SK-N-SH (cell line): ENCODE data around the gene ATP8A1. TPM values are rescaled to one million over a fixed set of nuclear protein-coding genes. Genes with fewer than 3 reads are reported as not detected.

Source experiments
- CTCF ChIA-PET: fragments of 300-600, 350-600 bp; formaldehyde crosslinking; extraction: SDS; loops from one replicate; lab custom pipeline; 2021; lab: Yijun Ruan, JAX
- POLR2A ChIA-PET: fragments of 350-600 bp; sonication (Branson Sonifier 250); formaldehyde crosslinking; extraction: SDS; loops from one replicate; lab custom pipeline; 2020; ENCODE audit warnings: antibody characterized with exemption, inconsistent platforms; lab: Yijun Ruan, JAX
- DNase-seq: peaks from one replicate; pipeline ENCODE4 v3.0.0; 2012
- H2AFZ ChIP-seq: fragments of 200-600 bp; sonication (generic); 2 replicates; pipeline ENCODE4 v1.8.1; 2016; ENCODE audit warnings: antibody characterized with exemption, mild to moderate bottlenecking, low read depth
- H3F3A ChIP-seq: fragments of 200-600 bp; sonication (generic); replicated peaks from 2 replicates; pipeline ENCODE3; 2016; ENCODE audit warnings: antibody characterized with exemption, mild to moderate bottlenecking; ENCODE audit not compliant: insufficient read depth
- H3K27ac ChIP-seq, 2 experiments: fragments of 200-500 bp in 1 of 2; fragments of 200-600 bp in 1 of 2; sonication (Bioruptor generic) in 1 of 2; sonication (generic), shearing (Covaris generic) in 1 of 2; 2 replicates each; pipeline versions ENCODE4 v1.5.1 to v1.6.1; 2014 to 2016; ENCODE audit warnings: low read depth in 2 of 2, inconsistent platforms in 1 of 2, low read length in 1 of 2, mild to moderate bottlenecking in 1 of 2, mixed read lengths in 1 of 2
- H3K27me3 ChIP-seq: fragments of 200-600 bp; sonication (generic), shearing (Covaris generic); 2 replicates; pipeline ENCODE4 v1.6.1; 2016; ENCODE audit warnings: mixed run types; ENCODE audit not compliant: insufficient read depth
- H3K36me3 ChIP-seq, 2 experiments: fragments of 200-500 bp in 1 of 2; fragments of 200-600 bp in 1 of 2; sonication (Bioruptor generic) in 1 of 2; sonication (generic) in 1 of 2; replicated peaks in 1 of 2; 2 replicates each; pipeline versions ENCODE3 to v1.5.1; 2014 to 2016; ENCODE audit warnings: low read length in 1 of 2, mild to moderate bottlenecking in 1 of 2; ENCODE audit not compliant: insufficient read depth in 2 of 2, control insufficient read depth in 1 of 2
- H3K4me1 ChIP-seq, 2 experiments: fragments of 200-500 bp in 1 of 2; fragments of 200-600 bp in 1 of 2; sonication (Bioruptor generic) in 1 of 2; sonication (generic), shearing (Covaris generic) in 1 of 2; 2 replicates each; pipeline versions ENCODE4 v1.5.1 to v1.6.1; 2014 to 2016; ENCODE audit warnings: low read depth in 1 of 2, low read length in 1 of 2, mixed run types in 1 of 2; ENCODE audit not compliant: insufficient read depth in 2 of 2, control insufficient read depth in 1 of 2
- H3K4me2 ChIP-seq: fragments of 200-600 bp; sonication (generic), shearing (Covaris generic); 2 replicates; pipeline ENCODE4 v1.6.1; 2017; ENCODE audit warnings: mixed run types
- H3K4me3 ChIP-seq, 2 experiments: fragments of 200-500 bp in 1 of 2; fragments of 200-600 bp in 1 of 2; sonication (Bioruptor generic) in 1 of 2; sonication (generic), shearing (Covaris generic) in 1 of 2; 2 replicates each; pipeline versions ENCODE4 v1.5.1 to v1.8.1; 2014 to 2016; ENCODE audit warnings: low read depth in 2 of 2, inconsistent platforms in 1 of 2, low read length in 1 of 2, mild to moderate bottlenecking in 1 of 2, mixed read lengths in 1 of 2, moderate library complexity in 1 of 2
- H3K79me2 ChIP-seq: fragments of 200-600 bp; sonication (generic); 2 replicates; pipeline ENCODE4 v1.8.1; 2017; ENCODE audit warnings: mild to moderate bottlenecking; ENCODE audit not compliant: insufficient read depth
- H3K9ac ChIP-seq: fragments of 200-600 bp; sonication (generic); 2 replicates; pipeline ENCODE4 v1.6.1; 2017; ENCODE audit warnings: mixed run types
- H3K9me2 ChIP-seq: fragments of 200-600 bp; sonication (generic); 2 replicates; pipeline ENCODE4 v1.6.1; 2017; ENCODE audit warnings: mixed run types
- H3K9me3 ChIP-seq: fragments of 200-600 bp; sonication (generic); 2 replicates; pipeline ENCODE4 v1.6.1; 2017; ENCODE audit warnings: mixed run types, mild to moderate bottlenecking, moderate library complexity
- H4K20me1 ChIP-seq: fragments of 200-600 bp; sonication (generic); 2 replicates; pipeline ENCODE4 v1.6.1; 2017; ENCODE audit warnings: mild to moderate bottlenecking, mixed run types; ENCODE audit not compliant: insufficient read depth
- CHD2 ChIP-seq: fragments of 150-350 bp; IDR thresholded peaks from 2 replicates; pipeline ENCODE4 v1.6.1; 2018; ENCODE audit warnings: low read length; ENCODE audit not compliant: partially characterized antibody
- CTCF ChIP-seq: fragments of 200-600 bp; sonication (generic); IDR thresholded peaks from 2 replicates; pipeline ENCODE4 v1.6.1; 2017; ENCODE audit warnings: antibody characterized with exemption, mild to moderate bottlenecking, moderate library complexity
- EP300 ChIP-seq, 2 experiments: IDR thresholded peaks; 2 replicates each; pipeline versions ENCODE4 v1.4.0 to v1.6.1; 2012; ENCODE audit warnings: borderline replicate concordance in 1 of 2, low read depth in 1 of 2, low read length in 1 of 2
- EZH2phosphoT487 ChIP-seq: fragments of 200-600 bp; sonication (generic); IDR thresholded peaks from 2 replicates; pipeline ENCODE4 v1.6.1; 2017; ENCODE audit warnings: low read depth, mixed run types, mild to moderate bottlenecking, antibody characterized with exemption, moderate library complexity, borderline replicate concordance
- GATA2 ChIP-seq: sonication (generic); formaldehyde crosslinking; IDR thresholded peaks from 2 replicates; pipeline ENCODE4 v1.5.0; 2020; ENCODE audit warnings: mild to moderate bottlenecking, missing genetic modification reagents
- IRF3 ChIP-seq: fragments of 150-350 bp; IDR thresholded peaks from 2 replicates; pipeline ENCODE4 v1.6.1; 2016; ENCODE audit warnings: mild to moderate bottlenecking, low read depth, low read length
- JUND ChIP-seq: IDR thresholded peaks from 2 replicates; pipeline ENCODE4 v1.4.0; 2012
- MXI1 ChIP-seq: IDR thresholded peaks from 2 replicates; pipeline ENCODE4 v1.6.1; 2012; ENCODE audit warnings: mild to moderate bottlenecking, low read depth, low read length, improper control_type of control experiment
- NFIC ChIP-seq: IDR thresholded peaks from 2 replicates; pipeline ENCODE4 v1.4.0; 2012; ENCODE audit warnings: borderline replicate concordance
- NRF1 ChIP-seq: IDR thresholded peaks from 2 replicates; pipeline ENCODE4 v1.6.1; 2012; ENCODE audit warnings: low read depth, mild to moderate bottlenecking, low read length
- PBX3 ChIP-seq: IDR thresholded peaks from 2 replicates; pipeline ENCODE4; 2012
- RAD21 ChIP-seq: IDR thresholded peaks from 2 replicates; pipeline ENCODE4 v1.6.1; 2012; ENCODE audit warnings: mild to moderate bottlenecking, low read length
- RCOR1 ChIP-seq: fragments of 150-350 bp; IDR thresholded peaks from 2 replicates; pipeline ENCODE4 v1.6.1; 2017; ENCODE audit warnings: antibody characterized with exemption, low read length
- SIN3A ChIP-seq: IDR thresholded peaks from 2 replicates; pipeline ENCODE4 v1.6.1; 2012; ENCODE audit warnings: low read depth, mild to moderate bottlenecking, low read length, moderate library complexity, borderline replicate concordance
- SMC3 ChIP-seq: IDR thresholded peaks from 2 replicates; pipeline ENCODE4 v1.6.1; 2012; ENCODE audit warnings: low read depth, low read length, improper control_type of control experiment
- TCF12 ChIP-seq: IDR thresholded peaks from 2 replicates; pipeline ENCODE4 v1.4.0; 2012
- TEAD4 ChIP-seq: IDR thresholded peaks from 2 replicates; pipeline ENCODE4 v1.4.0; 2012; ENCODE audit warnings: mild to moderate bottlenecking, borderline replicate concordance; ENCODE audit not compliant: insufficient read depth
- USF2 ChIP-seq: fragments of 150-350 bp; IDR thresholded peaks from 2 replicates; pipeline ENCODE4 v1.6.1; 2017; ENCODE audit warnings: antibody characterized with exemption, low read length, low read depth, borderline replicate concordance
- ZBTB33 ChIP-seq: IDR thresholded peaks from 2 replicates; pipeline ENCODE4 v1.4.0; 2012; ENCODE audit warnings: low read depth, borderline replicate concordance
- WGBS: methylation state at CpG from one replicate; pipeline ENCODE4 v1.1.6; 2017; ENCODE audit warnings: low lambda C conversion rate; 5-methylcytosine and 5-hydroxymethylcytosine counted together
- polyA plus RNA-seq, 3 experiments: library from polyadenylated mRNA; depleted of rRNA; stranded (reverse); fragments of >200 nt; gene quantifications; 2 replicates each; pipeline ENCODE4 v1.2.3, GENCODE V29; 2012

ATP8A1 gene
- polyA plus RNA-seq, 1 of the 3 experiments (the other 2 are of a cell fraction), result 0.38 TPM

GRCh38 chr4:42612898-42613297 lies 44.0 kb downstream of the ATP8A1 start:
- H3K4me2 ChIP-seq, result no peak overlapping the region
- POLR2A ChIA-PET, result no interaction called here
- H3K9me2 ChIP-seq, result no peaks in the 10 kb centered on the region
- no peak overlapping the region for H3K4me3 ChIP-seq
- CTCF ChIA-PET, result interaction anchor here (1.5 kb wide), 1 partner anchor 19 kb away, joined by 3 read pairs; no protein-coding TSS in a partner anchor
- H3K79me2 ChIP-seq, result no peaks in the 10 kb centered on the region
- H3K27ac ChIP-seq, result no peak overlapping the region
- no peak overlapping the region for H2AFZ ChIP-seq
- no peaks in the 10 kb centered on the region; a peak in 2 of 4 replicates for H3K4me1 ChIP-seq
- H3K9ac ChIP-seq, result no peak overlapping the region
- H3K27me3 ChIP-seq, result no peaks in the 10 kb centered on the region
- peak; percentile 12 for DNase-seq
- no peaks in the 10 kb centered on the region for H3F3A ChIP-seq
- TF ChIP-seq PBX3 (no peak), GATA2 (CRISPR knock-in tag) (peak; percentile 72)
- TF ChIP-seq, all 33 proteins: peak for 1
- Histone ChIP-seq H3K36me3 (no peaks in the 10 kb centered on the region), H4K20me1 (no peaks in the 10 kb centered on the region), H3K9me3 (no peaks in the 10 kb centered on the region)
- 0% methylated on average over 1 of the region's 1 CpG for WGBS

- ChIA-PET CTCF (interaction anchor here (1.1 kb wide), 1 partner anchor 58 kb away, joined by 3 read pairs; no protein-coding TSS in a partner anchor), POLR2A (no interaction called here)
- no peak overlapping the region for H3K4me2 ChIP-seq
- H2AFZ ChIP-seq, result no peak overlapping the region
- H3K9ac ChIP-seq, result no peak overlapping the region
- H3K4me3 ChIP-seq, result no peak overlapping the region
- no peak overlapping the region for H3K27ac ChIP-seq
- H4K20me1 ChIP-seq, result no peaks in the 10 kb centered on the region
- no peaks in the 10 kb centered on the region for H3K9me2 ChIP-seq
- H3F3A ChIP-seq, result no peaks in the 10 kb centered on the region
- no peaks in the 10 kb centered on the region for H3K27me3 ChIP-seq
- no peak for TF ChIP-seq JUND
- no peak for TF ChIP-seq PBX3
- TF ChIP-seq USF2, result no peak
- no peak for TF ChIP-seq EZH2phosphoT487
- no peak for TF ChIP-seq TEAD4
- TF ChIP-seq TCF12, result no peak
- TF ChIP-seq SIN3A, result no peak
- no peak for TF ChIP-seq ZBTB33
- TF ChIP-seq RCOR1, result no peak
- TF ChIP-seq IRF3, result no peak
- TF ChIP-seq CHD2, result no peak
- TF ChIP-seq MXI1, result no peak
- no peak for TF ChIP-seq RAD21
- TF ChIP-seq GATA2 (CRISPR knock-in tag), result no peak
- no peak for TF ChIP-seq NRF1
- no peak for TF ChIP-seq CTCF
- TF ChIP-seq SMC3, result no peak
- no peak for TF ChIP-seq NFIC
- no peak for TF ChIP-seq EP300 (IDR thresholded peaks at IDR 0.05; ENCODE audit: borderline replicate concordance in 1 of 2, low read depth in 1 of 2, low read length in 1 of 2)
- 49% methylated on average over 4 of the region's 4 CpGs for WGBS
- no peaks in the 10 kb centered on the region for H3K79me2 ChIP-seq
- H3K4me1 ChIP-seq, result no peaks in the 10 kb centered on the region; a peak in 2 of 4 replicates
- no peak for DNase-seq
- no peaks in the 10 kb centered on the region for H3K36me3 ChIP-seq
- H3K9me3 ChIP-seq, result no peaks in the 10 kb centered on the region
These were observed 46.0 kb downstream of the ATP8A1 start for GRCh38 chr4:42610941-42611340.
